ENCODE results near the gene NOL6.

GRCh38 chr9:33476503-33476902 is 2.8 kb upstream of the NOL6 start:
- TF ChIP-seq BACH1 (IDR thresholded peaks at IDR 0.05; ENCODE audit: low read length) (no peak), RFX5 (IDR thresholded peaks at IDR 0.05; ENCODE audit: borderline replicate concordance, low read depth, low read length) (no peak), CTCF (IDR thresholded peaks at IDR 0.05; ENCODE audit: control extremely low read depth in 1 of 3, insufficient read depth in 1 of 3, low read depth in 1 of 3, low read length in 3 of 3) (no peak), POLR2AphosphoS5 (IDR thresholded peaks at IDR 0.05; ENCODE audit: low read depth, low read length) (no peak), EGR1 (IDR thresholded peaks at IDR 0.05; ENCODE audit: borderline replicate concordance, low read depth, low read length) (no peak), GTF2F1 (IDR thresholded peaks at IDR 0.05; ENCODE audit: borderline replicate concordance, low read depth, low read length) (no peak), MAFK (IDR thresholded peaks at IDR 0.05; ENCODE audit: low read depth, low read length) (no peak)
